Tibial artery (tissue), 4 donors: ENCODE results near the gene RDH12.

ENCODE experiments used
- DNase-seq, 2 donors: peaks; one replicate each; pipeline ENCODE4 v3.0.0-alpha.2; 2019
- H3K27ac ChIP-seq, 2 donors: fragments of 200-600 bp; sonication (generic) in 1 of 2; 1 replicate in 1 of 2; 2 replicates in 1 of 2; pipeline ENCODE4 v1.5.1; 2018 to 2019; ENCODE audit warnings: mild to moderate bottlenecking in 1 of 2
- H3K27me3 ChIP-seq, 2 donors: fragments of 200-600 bp; sonication (generic) in 1 of 2; one replicate each; pipeline versions ENCODE4 v1.5.1 to v1.6.0; 2016 to 2019
- H3K36me3 ChIP-seq, 3 donors: fragments of 200-600 bp; sonication (generic) in 2 of 3; one replicate each; pipeline ENCODE4 v1.5.1; 2016 to 2019; ENCODE audit warnings: mild to moderate bottlenecking in 2 of 3
- H3K4me1 ChIP-seq, 4 donors: fragments of 200-600 bp; sonication (generic) in 2 of 4; 1 replicate in 3 of 4; 2 replicates in 1 of 4; pipeline ENCODE4 v1.5.1; 2016 to 2019
- H3K4me3 ChIP-seq, 2 donors: fragments of 200-600 bp; sonication (generic) in 1 of 2; 1 replicate in 1 of 2; 2 replicates in 1 of 2; pipeline ENCODE4 v1.5.1; 2018 to 2019; ENCODE audit warnings: mild to moderate bottlenecking in 2 of 2
- H3K9me3 ChIP-seq, 3 donors: fragments of 200-600 bp; sonication (generic) in 1 of 3; one replicate each; pipeline ENCODE4 v1.5.1; 2016 to 2019
- CTCF ChIP-seq, 2 experiments: fragments of 200-600 bp in 1 of 2; fragments of 450-650 bp in 1 of 2; IDR thresholded peaks; one replicate each; pipeline ENCODE4 v1.5.1; 2017 to 2019; ENCODE audit warnings: antibody characterized with exemption in 2 of 2, mild to moderate bottlenecking in 1 of 2, moderate library complexity in 1 of 2
- intact Hi-C: fragments of 100-400 bp; cut with DNase I; formaldehyde crosslinking; loops from one replicate; pipeline ENCODE4 v1.15.0; 2023; ENCODE audit warnings: low total_unique reads

The RDH12 gene

GRCh38 chr14:67776653-67777322 lies 75.1 kb downstream of the RDH12 start:
- Histone ChIP-seq H3K27ac (no peak overlapping the region), H3K4me1 (no peaks in the 10 kb centered on the region), H3K27me3 (no peaks in the 10 kb centered on the region), H3K9me3 (no peaks in the 10 kb centered on the region), H3K36me3 (peaks cover 98 to 100% (median 99%) of the 10 kb centered on the region in 3 donors), H3K4me3 (no peak overlapping the region)
- TF ChIP-seq CTCF (IDR thresholded peaks at IDR 0.05): no peak
- intact Hi-C loops: no loop called here
- no peak for DNase-seq

GRCh38 chr14:67778792-67779191 lies 77.1 kb downstream of the RDH12 start:
- Histone ChIP-seq H3K27ac (no peak overlapping the region), H3K4me3 (no peak overlapping the region), H3K36me3 (peaks cover 97 to 100% (median 99%) of the 10 kb centered on the region in 3 donors), H3K27me3 (no peaks in the 10 kb centered on the region), H3K4me1 (no peaks in the 10 kb centered on the region), H3K9me3 (no peaks in the 10 kb centered on the region)
- intact Hi-C loops: no loop called here
- no peak for DNase-seq
- TF ChIP-seq CTCF (IDR thresholded peaks at IDR 0.05): no peak

- no peak for TF ChIP-seq CTCF (IDR thresholded peaks at IDR 0.05)
- Histone ChIP-seq H3K27ac (no peak overlapping the region), H3K36me3 (peaks cover 91 to 100% (median 98%) of the 10 kb centered on the region in 3 donors), H3K9me3 (no peaks in the 10 kb centered on the region), H3K4me1 (no peaks in the 10 kb centered on the region), H3K4me3 (no peak overlapping the region), H3K27me3 (no peaks in the 10 kb centered on the region)
- no peak for DNase-seq
- intact Hi-C loops: no loop called here
Observed at GRCh38 chr14:67782090-67782489, 80.4 kb downstream of the RDH12 start.
